Sigmoid colon (tissue), 7 donors: ENCODE data around the gene FAM107A. TPM values are rescaled to one million over a fixed set of nuclear protein-coding genes. Genes with fewer than 3 reads are reported as not detected.

Experiments
- DNase-seq: peaks from one replicate; pipeline ENCODE4 v3.0.0-alpha.2; 2019
- H3K27ac ChIP-seq, 4 donors: fragments of 200-600 bp; sonication (generic); one replicate each; pipeline ENCODE4 v1.5.1; 2016 to 2019; ENCODE audit warnings: mild to moderate bottlenecking in 1 of 4
- H3K27me3 ChIP-seq, 3 donors: fragments of 200-600 bp; sonication (generic); one replicate each; pipeline ENCODE4 v1.5.1; 2019; ENCODE audit warnings: mild to moderate bottlenecking in 1 of 3
- H3K36me3 ChIP-seq, 4 donors: fragments of 200-600 bp; sonication (generic); one replicate each; pipeline ENCODE4 v1.5.1; 2016 to 2019
- H3K4me1 ChIP-seq, 4 donors: fragments of 200-600 bp; sonication (generic); one replicate each; pipeline ENCODE4 v1.5.1; 2017 to 2019
- H3K4me3 ChIP-seq, 4 donors: fragments of 200-600 bp; sonication (generic); one replicate each; pipeline ENCODE4 v1.5.1; 2017 to 2019; ENCODE audit warnings: mild to moderate bottlenecking in 2 of 4, moderate library complexity in 1 of 4
- H3K9me3 ChIP-seq, 4 donors: fragments of 200-600 bp in 3 of 4; sonication (generic) in 3 of 4; one replicate each; pipeline versions ENCODE4 v1.5.1 to v1.6.1; 2013 to 2019
- CTCF ChIP-seq, 4 experiments: fragments of 450-650 bp in 3 of 4; fragments of 200-600 bp in 1 of 4; IDR thresholded peaks; one replicate each; pipeline ENCODE4 v1.5.1; 2016 to 2019; ENCODE audit warnings: antibody characterized with exemption in 4 of 4, mild to moderate bottlenecking in 3 of 4, moderate library complexity in 2 of 4
- EP300 ChIP-seq, 4 donors: sonication (generic); formaldehyde crosslinking; IDR thresholded peaks; one replicate each; pipeline ENCODE4 v1.6.1; 2017; ENCODE audit warnings: antibody characterized with exemption in 4 of 4
- POLR2A ChIP-seq, 2 donors: fragments of 450-650 bp; IDR thresholded peaks; one replicate each; pipeline ENCODE4 v1.6.1; 2016; ENCODE audit warnings: antibody characterized with exemption in 2 of 2, mild to moderate bottlenecking in 2 of 2, moderate library complexity in 2 of 2
- POLR2AphosphoS5 ChIP-seq, 4 donors: sonication (generic); formaldehyde crosslinking; IDR thresholded peaks; one replicate each; pipeline ENCODE4 v1.6.1; 2017; ENCODE audit warnings: antibody characterized with exemption in 4 of 4
- WGBS, 2 donors: extraction: QIAGEN DNeasy Blood & Tissue Kit; methylation state at CpG; one replicate each; pipeline ENCODE4 v1.1.7; 2013; 5-methylcytosine and 5-hydroxymethylcytosine counted together
- intact Hi-C: fragments of 100-400 bp; cut with DNase I; formaldehyde crosslinking; loops from one replicate; pipeline ENCODE4 v1.15.1; 2023
- polyA plus RNA-seq, 3 donors: library from polyadenylated mRNA; stranded (reverse); fragments of 200-250 nt; gene quantifications; one replicate each; pipeline ENCODE4 v1.2.3, GENCODE V29; 2013
- total RNA-seq, 4 donors: library from RNA; depleted of rRNA; stranded (reverse); fragments of >200 nt; gene quantifications; one replicate each; pipeline ENCODE4 v1.1.0, GENCODE V29; 2016
- donor health status: healthy with polysubstance abuse.
- donor health status: Bipolar disorder and iron deficiency.
- donor health status: healthy.

The FAM107A gene
- total and polyA plus RNA-seq, 7 donors: 10.9 to 56.7 (median 32.7) TPM

GRCh38 chr3:58608648-58609047, 31.5 kb upstream of the FAM107A start:
- Histone ChIP-seq H3K4me1 (no peaks in the 10 kb centered on the region), H3K9me3 (peaks cover 0 to 5% (median 0%) of the 10 kb centered on the region in 4 donors), H3K4me3 (no peak overlapping the region), H3K27me3 (no peaks in the 10 kb centered on the region), H3K36me3 (no peaks in the 10 kb centered on the region), H3K27ac (no peak overlapping the region)
- 91 to 92% methylated on average over 5 of the region's 5 CpGs for WGBS, 2 donors
- intact Hi-C loops: no loop called here
- no peak for DNase-seq
- no peak for TF ChIP-seq POLR2A (IDR thresholded peaks at IDR 0.05)
- TF ChIP-seq CTCF (IDR thresholded peaks at IDR 0.05): no peak
- no peak for TF ChIP-seq EP300 (IDR thresholded peaks at IDR 0.05)
- TF ChIP-seq POLR2AphosphoS5 (IDR thresholded peaks at IDR 0.05): no peak

GRCh38 chr3:58607816-58608215, 30.6 kb upstream of the FAM107A start:
- intact Hi-C loops: no loop called here
- WGBS, 2 donors: 74 to 86% methylated on average over 4 of the region's 4 CpGs

GRCh38 chr3:58606693-58607092, 29.5 kb upstream of the FAM107A start:
- 90 to 93% methylated on average over 1 of the region's 1 CpG for WGBS, 2 donors
- no peak for DNase-seq
- Histone ChIP-seq H3K9me3 (peaks cover 0 to 5% (median 0%) of the 10 kb centered on the region in 4 donors), H3K27me3 (no peaks in the 10 kb centered on the region), H3K4me3 (no peak overlapping the region), H3K36me3 (no peaks in the 10 kb centered on the region), H3K4me1 (no peaks in the 10 kb centered on the region), H3K27ac (no peak overlapping the region)
- TF ChIP-seq POLR2A (IDR thresholded peaks at IDR 0.05): no peak
- no peak for TF ChIP-seq EP300 (IDR thresholded peaks at IDR 0.05)
- no peak for TF ChIP-seq CTCF (IDR thresholded peaks at IDR 0.05)
- TF ChIP-seq POLR2AphosphoS5 (IDR thresholded peaks at IDR 0.05): no peak
- intact Hi-C loops: no loop called here

More at GRCh38 chr3:58607816-58608215, 30.6 kb upstream of the FAM107A start:
- Histone ChIP-seq H3K9me3 (peaks cover 0 to 5% (median 0%) of the 10 kb centered on the region in 4 donors), H3K4me1 (no peaks in the 10 kb centered on the region), H3K27me3 (no peaks in the 10 kb centered on the region), H3K27ac (no peak overlapping the region), H3K4me3 (no peak overlapping the region), H3K36me3 (no peaks in the 10 kb centered on the region)
- DNase-seq: no peak
- TF ChIP-seq POLR2A (IDR thresholded peaks at IDR 0.05) (no peak), POLR2AphosphoS5 (IDR thresholded peaks at IDR 0.05) (no peak), EP300 (IDR thresholded peaks at IDR 0.05) (no peak), CTCF (IDR thresholded peaks at IDR 0.05) (no peak)

- no peaks in the 10 kb centered on the region for H3K36me3 ChIP-seq
- intact Hi-C loops: no loop called here
- WGBS, 2 donors: 82 to 84% methylated on average over 6 of the region's 6 CpGs
- peaks cover 0 to 5% (median 0%) of the 10 kb centered on the region in 4 donors for H3K9me3 ChIP-seq
- H3K27ac ChIP-seq: no peak overlapping the region
- no peaks in the 10 kb centered on the region for H3K27me3 ChIP-seq
- DNase-seq: no peak
- H3K4me3 ChIP-seq: no peak overlapping the region
- TF ChIP-seq EP300 (IDR thresholded peaks at IDR 0.05) (no peak), CTCF (IDR thresholded peaks at IDR 0.05) (no peak), POLR2AphosphoS5 (IDR thresholded peaks at IDR 0.05) (no peak), POLR2A (IDR thresholded peaks at IDR 0.05) (no peak)
- H3K4me1 ChIP-seq: no peaks in the 10 kb centered on the region
Measured at GRCh38 chr3:58604031-58604430, 26.8 kb upstream of the FAM107A start.

GRCh38 chr3:58603606-58604005, 26.4 kb upstream of the FAM107A start:
- H3K27ac ChIP-seq: no peak overlapping the region
- H3K4me3 ChIP-seq: no peak overlapping the region
- H3K9me3 ChIP-seq: peaks cover 0 to 5% (median 0%) of the 10 kb centered on the region in 4 donors
- no peak for DNase-seq
- H3K4me1 ChIP-seq: no peaks in the 10 kb centered on the region
- H3K36me3 ChIP-seq: no peaks in the 10 kb centered on the region
- no peaks in the 10 kb centered on the region for H3K27me3 ChIP-seq
- intact Hi-C loops: no loop called here
- no peak for TF ChIP-seq CTCF (IDR thresholded peaks at IDR 0.05)
- no peak for TF ChIP-seq EP300 (IDR thresholded peaks at IDR 0.05)
- no peak for TF ChIP-seq POLR2AphosphoS5 (IDR thresholded peaks at IDR 0.05)
- no peak for TF ChIP-seq POLR2A (IDR thresholded peaks at IDR 0.05)
